ENCODE results near the gene HYAL1. TPM values are rescaled to one million over a fixed set of nuclear protein-coding genes. Genes with fewer than 3 reads are reported as not detected.

The HYAL1 gene
- total and polyA plus RNA-seq, 9 donors = 0.86 to 2.5 (median 1.7) TPM

DNA sequence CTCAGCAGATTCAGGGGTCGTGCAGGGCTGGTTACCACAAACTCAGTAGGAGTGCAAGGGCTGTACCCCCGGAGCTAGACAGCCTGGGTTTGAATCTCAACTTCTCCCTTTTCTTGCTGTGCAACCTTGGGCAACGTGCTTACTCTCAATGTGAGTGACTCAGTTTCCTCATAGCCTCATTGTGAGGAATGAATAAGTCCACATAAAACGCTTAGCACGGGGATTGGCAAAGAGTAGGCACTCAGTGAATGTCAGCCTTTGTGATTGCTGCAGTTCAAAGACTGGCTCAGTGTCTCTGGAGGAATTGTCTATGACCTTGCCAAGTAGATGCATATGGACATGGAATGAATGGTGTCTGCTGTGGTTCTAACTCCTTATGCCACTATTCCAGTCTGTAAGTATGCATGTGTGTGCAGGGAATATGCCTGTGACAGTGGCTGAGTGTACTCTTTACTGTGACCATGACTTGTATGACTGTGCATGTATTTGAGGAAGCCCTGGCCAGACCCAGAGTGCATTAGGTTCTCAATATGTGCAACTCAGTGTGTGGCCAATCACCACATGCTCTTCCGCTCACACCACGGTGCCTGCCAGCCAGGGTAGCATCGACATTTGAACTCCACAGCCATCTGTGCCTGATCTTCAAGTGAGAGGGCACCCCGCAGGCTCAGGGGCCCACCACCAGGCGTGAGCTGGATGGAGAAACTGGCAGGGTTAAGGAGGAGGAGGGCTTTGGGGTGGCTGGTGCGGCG is 3.3 kb downstream of the HYAL1 start:
- DNase-seq = peak; percentile 68
- WGBS (ENCODE audit: insufficient coverage) = 48% methylated on average over 12 of the region's 12 CpGs
- H3K27ac ChIP-seq (ENCODE audit: low read length) = peak overlapping the region; percentile 86
- peaks cover 7% of the 10 kb centered on the region for H3K36me3 ChIP-seq (ENCODE audit: control insufficient read depth, insufficient read depth, low read length)
- no peaks in the 10 kb centered on the region for H3K27me3 ChIP-seq (ENCODE audit: control insufficient read depth, insufficient read depth, low read length)
- peak overlapping the region; percentile 50 for H3K4me3 ChIP-seq (ENCODE audit: low read length)
- H3K4me1 ChIP-seq (ENCODE audit: control insufficient read depth, insufficient read depth, low read length) = peaks cover 43% of the 10 kb centered on the region
- no peaks in the 10 kb centered on the region for H3K9me3 ChIP-seq (replicated peaks; ENCODE audit: control insufficient read depth, low read depth, low read length)

DNA sequence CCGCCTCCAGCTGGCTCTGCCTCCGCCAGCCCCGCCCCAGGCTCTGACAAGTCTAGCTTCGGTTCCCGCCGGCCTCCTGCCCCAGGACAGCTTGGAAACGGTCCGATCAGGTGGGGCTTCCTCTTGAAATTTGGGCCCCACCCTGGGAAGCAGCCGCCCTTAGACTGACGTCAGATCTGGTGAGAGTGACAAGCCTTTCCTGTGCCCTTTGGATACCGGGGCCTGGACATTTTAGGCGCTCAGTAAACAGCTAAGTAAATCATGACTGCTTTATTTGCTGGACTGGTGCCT is 3.8 kb downstream of the HYAL1 start:
- no peaks in the 10 kb centered on the region for H3K9me3 ChIP-seq (replicated peaks; ENCODE audit: control insufficient read depth, low read depth, low read length)
- H3K36me3 ChIP-seq (ENCODE audit: control insufficient read depth, insufficient read depth, low read length) = peaks cover 7% of the 10 kb centered on the region
- no peak for DNase-seq
- H3K27ac ChIP-seq (ENCODE audit: low read length) = peak overlapping the region; percentile 86
- 0% methylated on average over 12 of the region's 12 CpGs for WGBS (ENCODE audit: insufficient coverage)
- peak overlapping the region; percentile 50 for H3K4me3 ChIP-seq (ENCODE audit: low read length)
- peaks cover 43% of the 10 kb centered on the region for H3K4me1 ChIP-seq (ENCODE audit: control insufficient read depth, insufficient read depth, low read length)
- no peaks in the 10 kb centered on the region for H3K27me3 ChIP-seq (ENCODE audit: control insufficient read depth, insufficient read depth, low read length)

DNA sequence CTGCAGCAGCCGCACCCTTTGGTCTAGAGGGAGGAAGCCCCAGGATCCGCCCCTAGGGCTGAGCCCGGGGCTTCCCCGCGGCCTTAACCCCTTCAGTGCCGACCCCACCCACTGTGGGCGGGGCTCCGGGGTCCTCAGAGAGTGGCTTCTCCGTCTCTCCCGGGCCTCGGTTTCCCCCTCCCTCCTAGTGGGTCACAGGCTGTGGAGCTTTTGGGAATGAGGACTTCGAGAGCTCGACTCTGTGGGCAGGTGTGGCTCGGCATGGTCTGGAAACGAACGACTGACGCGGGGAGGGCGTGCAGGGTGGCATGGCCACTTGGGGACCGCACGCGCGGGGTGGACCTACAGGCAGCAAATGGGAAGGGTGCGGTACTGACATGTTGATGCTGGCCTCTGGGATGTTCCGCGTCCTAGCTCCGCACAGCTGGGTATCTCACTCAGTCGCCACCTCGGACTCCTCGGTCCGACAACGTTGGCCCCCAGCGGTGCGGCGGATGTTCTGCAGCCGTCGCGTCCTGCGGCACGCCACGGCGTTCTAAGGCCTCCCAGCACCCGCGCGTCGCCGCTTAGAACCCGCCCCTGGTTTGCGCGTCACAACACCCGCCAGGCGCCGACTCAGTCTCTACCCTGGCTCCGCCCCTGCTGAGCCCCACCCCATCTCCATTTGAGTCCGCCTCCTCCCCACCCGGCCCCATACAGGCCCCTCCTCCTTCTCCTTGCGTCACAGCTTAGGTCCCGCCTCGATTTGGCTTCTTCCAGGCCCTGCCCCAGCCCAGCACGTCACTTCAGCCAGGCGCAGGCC is 4.3 kb downstream of the HYAL1 start, which contains the start of the genes HYAL3 and NAA80:
TSS of gene HYAL3 (minus strand) at position 570 of the 802 bp plus-strand sequence. CDS start 3,803 bp downstream, outside the sequence.
TSS of gene NAA80 (minus strand) at position 570 of the 802 bp plus-strand sequence. CDS start 1,942 bp downstream, outside the sequence.
- DNase-seq = peak; percentile 100
- under 1% methylated on average over 50 of the region's 61 CpGs for WGBS (ENCODE audit: insufficient coverage)
- Histone ChIP-seq H3K27me3 (ENCODE audit: control insufficient read depth, insufficient read depth, low read length) (no peaks in the 10 kb centered on the region), H3K27ac (ENCODE audit: low read length) (peak within 1 kb of the TSS; percentile 93), H3K4me1 (ENCODE audit: control insufficient read depth, insufficient read depth, low read length) (peaks cover 43% of the 10 kb centered on the region), H3K36me3 (ENCODE audit: control insufficient read depth, insufficient read depth, low read length) (peaks cover 7% of the 10 kb centered on the region), H3K9me3 (replicated peaks; ENCODE audit: control insufficient read depth, low read depth, low read length) (no peaks in the 10 kb centered on the region), H3K4me3 (ENCODE audit: low read length) (peak within 1 kb of the TSS; percentile 88)

DNA sequence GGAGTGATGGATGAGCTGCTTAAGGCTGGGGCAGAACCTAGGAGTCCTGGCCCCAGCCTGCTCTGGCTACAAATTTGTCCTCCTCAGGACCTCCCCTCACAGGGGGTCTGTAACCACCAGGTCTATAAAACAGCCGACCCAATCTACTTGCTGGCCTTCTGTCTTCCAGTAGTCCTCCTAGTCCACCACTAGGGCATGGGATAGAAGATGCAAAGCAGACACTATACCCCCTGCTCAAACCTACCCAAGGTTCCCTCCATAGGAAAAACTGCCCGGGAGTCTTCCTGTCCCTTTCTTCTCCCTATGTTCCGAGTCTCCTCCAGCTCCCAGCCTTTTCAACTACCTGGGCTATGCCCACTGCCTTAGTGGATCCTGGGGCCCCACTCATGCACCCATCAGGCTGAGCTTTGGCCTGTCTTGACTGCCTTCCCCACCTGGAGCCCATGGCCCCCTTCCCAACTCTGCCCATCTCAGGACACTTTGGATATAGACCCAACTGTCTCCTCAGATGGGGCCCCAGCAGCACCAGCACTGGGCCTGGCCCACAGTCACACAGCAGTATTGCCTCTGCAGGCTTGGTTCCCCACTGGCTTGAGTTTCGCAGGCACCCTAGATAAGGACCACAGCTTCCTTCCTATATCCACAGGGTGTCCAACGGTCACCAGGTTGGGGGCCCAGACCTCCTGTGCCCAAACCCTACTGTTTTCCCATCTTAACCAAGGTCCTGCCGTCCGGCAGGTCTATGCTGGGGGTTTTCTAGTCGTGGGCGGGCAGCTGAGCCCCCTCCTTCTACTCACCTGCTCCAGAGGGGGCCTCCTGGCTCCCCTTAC is 5.3 kb downstream of the HYAL1 start:
- DNase-seq = peak; percentile 28
- 36% methylated on average over 6 of the region's 9 CpGs for WGBS (ENCODE audit: insufficient coverage)
- H3K4me1 ChIP-seq (ENCODE audit: control insufficient read depth, insufficient read depth, low read length) = peaks cover 40% of the 10 kb centered on the region
- no peaks in the 10 kb centered on the region for H3K9me3 ChIP-seq (replicated peaks; ENCODE audit: control insufficient read depth, low read depth, low read length)
- no peaks in the 10 kb centered on the region for H3K27me3 ChIP-seq (ENCODE audit: control insufficient read depth, insufficient read depth, low read length)
- peak overlapping the region; percentile 88 for H3K4me3 ChIP-seq (ENCODE audit: low read length)
- peaks cover 7% of the 10 kb centered on the region for H3K36me3 ChIP-seq (ENCODE audit: control insufficient read depth, insufficient read depth, low read length)
- H3K27ac ChIP-seq (ENCODE audit: low read length) = peak overlapping the region; percentile 93

- Histone ChIP-seq H3K27ac (ENCODE audit: low read length) (no peak overlapping the region), H3K36me3 (ENCODE audit: control insufficient read depth, insufficient read depth, low read length) (peaks cover 7% of the 10 kb centered on the region), H3K9me3 (replicated peaks; ENCODE audit: control insufficient read depth, low read depth, low read length) (no peaks in the 10 kb centered on the region), H3K4me1 (ENCODE audit: control insufficient read depth, insufficient read depth, low read length) (peaks cover 39% of the 10 kb centered on the region), H3K4me3 (ENCODE audit: low read length) (no peak overlapping the region), H3K27me3 (ENCODE audit: control insufficient read depth, insufficient read depth, low read length) (no peaks in the 10 kb centered on the region)
- peak; percentile 42 for DNase-seq
- 100% methylated on average over 2 of the region's 2 CpGs for WGBS (ENCODE audit: insufficient coverage)
Observed at GRCh38 chr3:50297384-50297775, 6.0 kb downstream of the HYAL1 start.

DNA sequence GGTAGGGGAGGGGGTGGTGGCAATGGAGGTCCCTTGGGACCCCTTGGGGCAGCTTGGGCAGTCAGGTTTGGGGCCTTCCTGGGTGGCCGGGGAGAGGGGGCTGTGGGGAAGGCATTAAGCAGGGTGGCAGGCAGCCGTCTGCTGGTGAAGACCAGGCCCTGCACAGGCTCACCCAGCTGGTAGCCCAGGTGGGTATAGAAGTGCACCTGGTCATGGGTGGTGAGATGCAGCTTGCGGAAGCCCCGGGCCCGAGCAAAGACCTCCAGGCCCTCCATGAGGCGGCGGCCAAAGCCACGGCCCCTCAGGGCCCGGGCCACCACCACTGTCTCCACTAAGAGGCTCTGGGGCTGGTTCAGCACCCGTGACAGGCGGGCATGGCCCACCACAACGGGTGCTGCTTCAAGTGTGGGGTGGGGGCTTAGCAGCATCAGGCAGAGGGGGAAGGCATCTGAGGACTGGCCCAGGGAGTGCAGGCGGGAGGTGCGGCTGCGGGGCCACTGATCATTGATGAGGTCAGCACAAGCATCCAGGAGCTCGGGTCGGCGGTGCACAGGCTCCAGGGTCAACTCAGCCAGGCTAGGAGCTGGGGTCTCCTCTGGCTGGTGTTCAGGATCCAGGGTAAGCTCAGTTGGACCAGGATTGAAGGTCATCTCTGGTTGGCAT is 6.5 kb downstream of the HYAL1 start:
- DNase-seq = no peak
- H3K9me3 ChIP-seq (replicated peaks; ENCODE audit: control insufficient read depth, low read depth, low read length) = no peaks in the 10 kb centered on the region
- H3K4me1 ChIP-seq (ENCODE audit: control insufficient read depth, insufficient read depth, low read length) = peaks cover 37% of the 10 kb centered on the region
- H3K4me3 ChIP-seq (ENCODE audit: low read length) = no peak overlapping the region
- no peaks in the 10 kb centered on the region for H3K27me3 ChIP-seq (ENCODE audit: control insufficient read depth, insufficient read depth, low read length)
- WGBS (ENCODE audit: insufficient coverage) = 90% methylated on average over 14 of the region's 18 CpGs
- no peak overlapping the region for H3K27ac ChIP-seq (ENCODE audit: low read length)
- peaks cover 7% of the 10 kb centered on the region for H3K36me3 ChIP-seq (ENCODE audit: control insufficient read depth, insufficient read depth, low read length)

DNA sequence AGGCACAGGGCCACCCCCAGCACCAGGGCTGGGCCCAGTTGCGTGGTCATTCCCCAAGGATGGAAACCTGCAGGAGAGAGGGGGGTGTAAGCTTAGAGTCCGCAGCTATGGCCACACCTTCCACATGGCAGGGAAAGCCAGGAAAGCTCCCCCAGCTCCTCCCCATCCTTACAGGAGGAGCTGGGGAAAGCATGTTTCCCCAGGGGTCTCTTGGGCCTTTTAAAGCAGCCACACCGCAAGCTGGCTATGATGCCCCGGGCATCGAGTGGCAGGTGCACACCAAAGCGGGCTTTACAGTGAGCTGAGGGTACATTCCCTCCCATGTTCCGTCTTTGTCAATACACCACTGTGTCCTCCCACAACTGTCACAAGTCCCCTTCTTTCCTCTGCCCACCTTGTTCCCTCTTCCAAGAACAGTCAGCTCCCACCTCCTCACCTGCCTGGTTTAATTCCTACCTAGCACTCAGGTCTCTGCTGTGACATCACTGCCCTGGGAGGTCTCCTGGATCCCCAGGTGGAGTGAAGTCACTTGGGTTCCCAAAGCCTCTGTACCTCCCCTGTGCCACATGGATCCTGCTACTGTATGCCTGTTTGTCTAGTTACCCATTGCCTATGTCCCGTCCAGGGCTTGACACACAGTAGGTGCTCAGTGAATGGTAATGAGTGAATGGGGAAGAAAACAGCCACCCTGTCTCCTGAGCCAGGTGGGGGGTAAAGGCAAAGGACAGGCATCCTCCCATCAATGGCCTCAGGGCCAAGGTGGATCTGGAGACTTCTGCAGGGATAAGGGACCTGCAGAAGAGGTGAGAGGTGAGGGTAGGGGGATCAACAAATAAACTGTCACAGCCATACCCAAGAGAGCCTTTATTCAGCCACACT is 7.6 kb downstream of the HYAL1 start:
- H3K9me3 ChIP-seq (replicated peaks; ENCODE audit: control insufficient read depth, low read depth, low read length) = no peaks in the 10 kb centered on the region
- peak; percentile 21 for DNase-seq
- H3K36me3 ChIP-seq (ENCODE audit: control insufficient read depth, insufficient read depth, low read length) = peaks cover 7% of the 10 kb centered on the region
- no peaks in the 10 kb centered on the region for H3K27me3 ChIP-seq (ENCODE audit: control insufficient read depth, insufficient read depth, low read length)
- no peak overlapping the region for H3K4me3 ChIP-seq (ENCODE audit: low read length)
- WGBS (ENCODE audit: insufficient coverage) = 90% methylated on average over 6 of the region's 8 CpGs
- H3K27ac ChIP-seq (ENCODE audit: low read length) = no peak overlapping the region
- peaks cover 41% of the 10 kb centered on the region for H3K4me1 ChIP-seq (ENCODE audit: control insufficient read depth, insufficient read depth, low read length)

GRCh38 chr3:50294492-50295403 is 8.6 kb downstream of the HYAL1 start:
- no peak overlapping the region for H3K27ac ChIP-seq (ENCODE audit: low read length)
- peaks cover 16% of the 10 kb centered on the region for H3K36me3 ChIP-seq (ENCODE audit: control insufficient read depth, insufficient read depth, low read length)
- no peaks in the 10 kb centered on the region for H3K27me3 ChIP-seq (ENCODE audit: control insufficient read depth, insufficient read depth, low read length)
- H3K4me3 ChIP-seq (ENCODE audit: low read length) = no peak overlapping the region
- H3K9me3 ChIP-seq (replicated peaks; ENCODE audit: control insufficient read depth, low read depth, low read length) = no peaks in the 10 kb centered on the region
- WGBS (ENCODE audit: insufficient coverage) = 89% methylated on average over 21 of the region's 22 CpGs
- peaks cover 31% of the 10 kb centered on the region for H3K4me1 ChIP-seq (ENCODE audit: control insufficient read depth, insufficient read depth, low read length)
- peak; percentile 13 for DNase-seq
